ENCODE results near the gene APOD.

The APOD gene

DNA sequence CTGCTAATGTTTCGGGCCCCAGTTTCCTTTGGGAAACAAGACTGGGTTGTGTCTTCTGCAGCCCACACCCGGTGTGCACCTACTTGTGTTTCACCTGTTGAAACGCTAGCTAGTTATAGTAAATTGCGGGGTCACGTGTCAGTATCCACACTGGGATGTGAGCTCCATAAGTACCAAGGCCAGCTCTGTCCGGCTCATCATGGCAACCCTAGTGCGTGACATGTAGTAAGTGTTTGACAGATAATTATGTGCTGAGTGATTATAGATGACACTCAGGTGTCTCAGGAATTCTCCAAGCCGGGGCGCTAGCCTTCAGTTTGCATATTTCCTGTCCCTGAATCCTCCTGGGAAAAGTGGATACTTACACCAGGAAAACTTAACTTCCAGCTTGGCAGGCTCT lies 12.8 kb downstream of the APOD start:
- TF ChIP-seq TCF4 (CRISPR knock-in tag; IDR thresholded peaks at IDR 0.05; ENCODE audit: borderline replicate concordance) = no peak
- TF ChIP-seq, protein P1, sequence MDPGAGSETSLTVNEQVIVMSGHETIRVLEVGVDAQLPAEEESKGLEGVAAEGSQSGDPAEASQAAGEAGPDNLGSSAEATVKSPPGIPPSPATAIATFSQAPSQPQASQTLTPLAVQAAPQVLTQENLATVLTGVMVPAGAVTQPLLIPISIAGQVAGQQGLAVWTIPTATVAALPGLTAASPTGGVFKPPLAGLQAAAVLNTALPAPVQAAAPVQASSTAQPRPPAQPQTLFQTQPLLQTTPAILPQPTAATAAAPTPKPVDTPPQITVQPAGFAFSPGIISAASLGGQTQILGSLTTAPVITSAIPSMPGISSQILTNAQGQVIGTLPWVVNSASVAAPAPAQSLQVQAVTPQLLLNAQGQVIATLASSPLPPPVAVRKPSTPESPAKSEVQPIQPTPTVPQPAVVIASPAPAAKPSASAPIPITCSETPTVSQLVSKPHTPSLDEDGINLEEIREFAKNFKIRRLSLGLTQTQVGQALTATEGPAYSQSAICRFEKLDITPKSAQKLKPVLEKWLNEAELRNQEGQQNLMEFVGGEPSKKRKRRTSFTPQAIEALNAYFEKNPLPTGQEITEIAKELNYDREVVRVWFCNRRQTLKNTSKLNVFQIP (CRISPR knock-in tag; IDR thresholded peaks at IDR 0.05; ENCODE audit: borderline replicate concordance, low read depth) = no peak
- TF ChIP-seq ESRRG (CRISPR knock-in tag; IDR thresholded peaks at IDR 0.05) = no peak
- TF ChIP-seq OSR1 (CRISPR knock-in tag; IDR thresholded peaks at IDR 0.05) = no peak
- no peak for TF ChIP-seq ISL1 (CRISPR knock-in tag; IDR thresholded peaks at IDR 0.05)
- TF ChIP-seq ZNF70 (CRISPR knock-in tag; IDR thresholded peaks at IDR 0.05) = no peak
- no peak for TF ChIP-seq BACH2 (CRISPR knock-in tag; IDR thresholded peaks at IDR 0.05; ENCODE audit: borderline replicate concordance)
- TF ChIP-seq SNAI2 (CRISPR knock-in tag; IDR thresholded peaks at IDR 0.05) = no peak
- TF ChIP-seq, protein P2, sequence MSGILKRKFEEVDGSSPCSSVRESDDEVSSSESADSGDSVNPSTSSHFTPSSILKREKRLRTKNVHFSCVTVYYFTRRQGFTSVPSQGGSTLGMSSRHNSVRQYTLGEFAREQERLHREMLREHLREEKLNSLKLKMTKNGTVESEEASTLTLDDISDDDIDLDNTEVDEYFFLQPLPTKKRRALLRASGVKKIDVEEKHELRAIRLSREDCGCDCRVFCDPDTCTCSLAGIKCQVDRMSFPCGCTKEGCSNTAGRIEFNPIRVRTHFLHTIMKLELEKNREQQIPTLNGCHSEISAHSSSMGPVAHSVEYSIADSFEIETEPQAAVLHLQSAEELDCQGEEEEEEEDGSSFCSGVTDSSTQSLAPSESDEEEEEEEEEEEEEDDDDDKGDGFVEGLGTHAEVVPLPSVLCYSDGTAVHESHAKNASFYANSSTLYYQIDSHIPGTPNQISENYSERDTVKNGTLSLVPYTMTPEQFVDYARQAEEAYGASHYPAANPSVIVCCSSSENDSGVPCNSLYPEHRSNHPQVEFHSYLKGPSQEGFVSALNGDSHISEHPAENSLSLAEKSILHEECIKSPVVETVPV (CRISPR knock-in tag; IDR thresholded peaks at IDR 0.05) = no peak
- no peak for TF ChIP-seq CSDC2 (CRISPR knock-in tag; IDR thresholded peaks at IDR 0.05)
- TF ChIP-seq, protein P3, sequence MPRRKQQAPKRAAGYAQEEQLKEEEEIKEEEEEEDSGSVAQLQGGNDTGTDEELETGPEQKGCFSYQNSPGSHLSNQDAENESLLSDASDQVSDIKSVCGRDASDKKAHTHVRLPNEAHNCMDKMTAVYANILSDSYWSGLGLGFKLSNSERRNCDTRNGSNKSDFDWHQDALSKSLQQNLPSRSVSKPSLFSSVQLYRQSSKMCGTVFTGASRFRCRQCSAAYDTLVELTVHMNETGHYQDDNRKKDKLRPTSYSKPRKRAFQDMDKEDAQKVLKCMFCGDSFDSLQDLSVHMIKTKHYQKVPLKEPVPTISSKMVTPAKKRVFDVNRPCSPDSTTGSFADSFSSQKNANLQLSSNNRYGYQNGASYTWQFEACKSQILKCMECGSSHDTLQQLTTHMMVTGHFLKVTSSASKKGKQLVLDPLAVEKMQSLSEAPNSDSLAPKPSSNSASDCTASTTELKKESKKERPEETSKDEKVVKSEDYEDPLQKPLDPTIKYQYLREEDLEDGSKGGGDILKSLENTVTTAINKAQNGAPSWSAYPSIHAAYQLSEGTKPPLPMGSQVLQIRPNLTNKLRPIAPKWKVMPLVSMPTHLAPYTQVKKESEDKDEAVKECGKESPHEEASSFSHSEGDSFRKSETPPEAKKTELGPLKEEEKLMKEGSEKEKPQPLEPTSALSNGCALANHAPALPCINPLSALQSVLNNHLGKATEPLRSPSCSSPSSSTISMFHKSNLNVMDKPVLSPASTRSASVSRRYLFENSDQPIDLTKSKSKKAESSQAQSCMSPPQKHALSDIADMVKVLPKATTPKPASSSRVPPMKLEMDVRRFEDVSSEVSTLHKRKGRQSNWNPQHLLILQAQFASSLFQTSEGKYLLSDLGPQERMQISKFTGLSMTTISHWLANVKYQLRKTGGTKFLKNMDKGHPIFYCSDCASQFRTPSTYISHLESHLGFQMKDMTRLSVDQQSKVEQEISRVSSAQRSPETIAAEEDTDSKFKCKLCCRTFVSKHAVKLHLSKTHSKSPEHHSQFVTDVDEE (CRISPR knock-in tag; IDR thresholded peaks at IDR 0.05) = no peak
- TF ChIP-seq ARNTL (CRISPR knock-in tag; IDR thresholded peaks at IDR 0.05; ENCODE audit: borderline replicate concordance, low read depth) = no peak
- TF ChIP-seq ZFP3 (CRISPR knock-in tag; IDR thresholded peaks at IDR 0.05) = no peak
- no peak for TF ChIP-seq GLIS3 (CRISPR knock-in tag; IDR thresholded peaks at IDR 0.05)
- no peak for TF ChIP-seq ZFP30 (CRISPR knock-in tag; IDR thresholded peaks at IDR 0.05)
- no peak for TF ChIP-seq TOX (CRISPR knock-in tag; IDR thresholded peaks at IDR 0.05; ENCODE audit: borderline replicate concordance)
- TF ChIP-seq, protein P4, sequence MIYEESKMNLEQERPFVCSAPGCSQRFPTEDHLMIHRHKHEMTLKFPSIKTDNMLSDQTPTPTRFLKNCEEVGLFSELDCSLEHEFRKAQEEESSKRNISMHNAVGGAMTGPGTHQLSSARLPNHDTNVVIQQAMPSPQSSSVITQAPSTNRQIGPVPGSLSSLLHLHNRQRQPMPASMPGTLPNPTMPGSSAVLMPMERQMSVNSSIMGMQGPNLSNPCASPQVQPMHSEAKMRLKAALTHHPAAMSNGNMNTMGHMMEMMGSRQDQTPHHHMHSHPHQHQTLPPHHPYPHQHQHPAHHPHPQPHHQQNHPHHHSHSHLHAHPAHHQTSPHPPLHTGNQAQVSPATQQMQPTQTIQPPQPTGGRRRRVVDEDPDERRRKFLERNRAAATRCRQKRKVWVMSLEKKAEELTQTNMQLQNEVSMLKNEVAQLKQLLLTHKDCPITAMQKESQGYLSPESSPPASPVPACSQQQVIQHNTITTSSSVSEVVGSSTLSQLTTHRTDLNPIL (CRISPR knock-in tag; IDR thresholded peaks at IDR 0.05; ENCODE audit: low read depth) = no peak

DNA sequence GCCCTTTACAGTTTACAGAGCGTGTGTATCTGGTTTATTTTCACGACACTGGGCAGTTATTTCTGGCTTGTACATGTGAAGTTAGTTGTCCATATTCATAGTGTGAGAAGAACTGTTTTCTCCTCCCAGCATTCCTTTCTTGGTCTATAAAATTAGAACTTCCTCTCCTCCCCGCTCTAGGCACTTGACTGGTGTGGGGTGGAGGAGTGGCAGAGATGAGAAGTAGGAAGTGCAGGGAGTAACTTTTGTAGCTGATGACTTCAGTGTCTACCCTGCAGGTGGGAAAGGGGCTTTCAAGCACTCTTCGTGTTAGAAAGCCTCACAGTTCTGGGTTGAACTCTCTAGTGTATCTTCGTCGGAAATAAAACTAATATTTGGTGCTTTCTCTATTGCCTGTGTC lies 13.4 kb downstream of the APOD start:
- TF ChIP-seq TCF4 (CRISPR knock-in tag; IDR thresholded peaks at IDR 0.05; ENCODE audit: borderline replicate concordance) (no peak), ZFP3 (CRISPR knock-in tag; IDR thresholded peaks at IDR 0.05) (no peak), RARB (CRISPR knock-in tag; IDR thresholded peaks at IDR 0.05) (no peak), GLIS3 (CRISPR knock-in tag; IDR thresholded peaks at IDR 0.05) (no peak), ZNF8 (CRISPR knock-in tag; IDR thresholded peaks at IDR 0.05) (no peak)
- TF ChIP-seq, protein P1 (CRISPR knock-in tag; IDR thresholded peaks at IDR 0.05; ENCODE audit: borderline replicate concordance, low read depth) = no peak
- TF ChIP-seq, protein P2 (CRISPR knock-in tag; IDR thresholded peaks at IDR 0.05) = no peak
- no peak for ATAC-seq

More for the DNA sequence above, 12.8 kb downstream of the APOD start:
- ATAC-seq = no peak

DNA sequence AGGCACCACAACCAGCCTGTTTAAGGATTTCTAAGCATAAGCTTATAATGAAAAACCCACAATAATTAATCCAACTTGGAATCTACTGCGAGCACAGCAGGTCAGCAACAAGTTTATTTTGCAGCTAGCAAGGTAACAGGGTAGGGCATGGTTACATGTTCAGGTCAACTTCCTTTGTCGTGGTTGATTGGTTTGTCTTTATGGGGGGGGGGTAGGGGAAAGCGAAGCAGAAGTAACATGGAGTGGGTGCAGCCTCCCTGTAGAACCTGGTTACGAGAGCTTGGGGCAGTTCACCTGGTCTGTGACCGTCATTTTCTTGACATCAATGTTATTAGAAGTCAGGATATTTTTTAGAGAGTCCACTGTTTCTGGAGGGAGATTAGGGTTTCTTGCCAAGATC lies 15.1 kb downstream of the APOD start:
- no peak for ATAC-seq
- no peak for TF ChIP-seq OSR1 (CRISPR knock-in tag; IDR thresholded peaks at IDR 0.05)
- TF ChIP-seq BACH2 (CRISPR knock-in tag; IDR thresholded peaks at IDR 0.05; ENCODE audit: borderline replicate concordance) = no peak
- TF ChIP-seq, protein P3 (CRISPR knock-in tag; IDR thresholded peaks at IDR 0.05) = no peak
- TF ChIP-seq TOX (CRISPR knock-in tag; IDR thresholded peaks at IDR 0.05; ENCODE audit: borderline replicate concordance) = no peak
- TF ChIP-seq ZNF565 (CRISPR knock-in tag; conservative IDR thresholded peaks at IDR 0.05; ENCODE audit: low read depth) = no peak
- no peak for TF ChIP-seq ZC3H10 (CRISPR knock-in tag; IDR thresholded peaks at IDR 0.05)
- TF ChIP-seq CSDC2 (CRISPR knock-in tag; IDR thresholded peaks at IDR 0.05) = no peak
- TF ChIP-seq, protein P1 (CRISPR knock-in tag; IDR thresholded peaks at IDR 0.05; ENCODE audit: borderline replicate concordance, low read depth) = no peak
- TF ChIP-seq ARNTL (CRISPR knock-in tag; IDR thresholded peaks at IDR 0.05; ENCODE audit: borderline replicate concordance, low read depth) = no peak
- TF ChIP-seq TCF4 (CRISPR knock-in tag; IDR thresholded peaks at IDR 0.05; ENCODE audit: borderline replicate concordance) = no peak
- no peak for TF ChIP-seq ZNF8 (CRISPR knock-in tag; IDR thresholded peaks at IDR 0.05)
- TF ChIP-seq SNAI2 (CRISPR knock-in tag; IDR thresholded peaks at IDR 0.05) = no peak
- TF ChIP-seq GLIS3 (CRISPR knock-in tag; IDR thresholded peaks at IDR 0.05) = no peak
